ENCODE results near the gene MAML1.

The MAML1 gene

DNA sequence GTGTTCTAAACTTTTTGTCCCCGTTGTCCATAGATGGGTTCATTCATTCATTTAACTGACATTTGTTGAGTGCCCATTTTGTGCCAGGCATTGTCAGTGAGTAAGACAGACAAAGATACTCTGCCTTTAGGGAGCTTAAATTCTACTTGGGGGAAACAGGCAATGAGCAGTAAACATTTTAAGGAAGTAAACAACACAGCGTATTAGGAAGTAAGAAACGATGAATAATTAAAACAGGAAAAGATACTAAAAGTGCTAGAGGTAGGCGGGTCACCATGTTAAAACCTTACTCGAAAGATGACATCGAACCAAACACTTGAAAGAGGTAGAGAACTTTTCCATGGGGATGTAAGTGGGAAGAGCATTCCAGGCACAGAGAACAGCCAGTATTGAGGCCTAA lies 5.5 kb upstream of the MAML1 start:
- no peaks in the 10 kb centered on the region for H3K4me1 ChIP-seq (ENCODE audit: insufficient read depth, low read length, poor library complexity, severe bottlenecking)
- H3K4me2 ChIP-seq (ENCODE audit: low read depth, low read length, poor library complexity, severe bottlenecking), result no peak overlapping the region
- no peaks in the 10 kb centered on the region for H3K27me3 ChIP-seq (ENCODE audit: insufficient read depth, low read length, poor library complexity, severe bottlenecking)
- no peak overlapping the region for H3K4me3 ChIP-seq (ENCODE audit: low read length, poor library complexity, severe bottlenecking)
- H3K9me3 ChIP-seq (ENCODE audit: insufficient read depth, low read depth, low read length), result no peaks in the 10 kb centered on the region
- no peak overlapping the region for H3K9ac ChIP-seq (ENCODE audit: low read depth, low read length, poor library complexity, severe bottlenecking)
- H3K9me2 ChIP-seq (replicated peaks; ENCODE audit: low read depth, low read length), result no peaks in the 10 kb centered on the region
- H2AFZ ChIP-seq (ENCODE audit: low read length), result no peak overlapping the region
- H3F3A ChIP-seq (ENCODE audit: low read depth), result no peaks in the 10 kb centered on the region; the same call in 1 of the 2 replicates
- no peaks in the 10 kb centered on the region for H3K79me2 ChIP-seq (ENCODE audit: insufficient read depth, low read length)
- H4K20me1 ChIP-seq (ENCODE audit: insufficient read depth, low read length, poor library complexity, severe bottlenecking), result peaks cover 3% of the 10 kb centered on the region
- TF ChIP-seq CTCF (conservative IDR thresholded peaks at IDR 0.05; ENCODE audit: low read length) (no peak), EZH2phosphoT487 (IDR thresholded peaks at IDR 0.05; ENCODE audit: borderline replicate concordance) (no peak)
- peaks cover 74% of the 10 kb centered on the region for H3K36me3 ChIP-seq (ENCODE audit: insufficient read depth, low read length)

DNA sequence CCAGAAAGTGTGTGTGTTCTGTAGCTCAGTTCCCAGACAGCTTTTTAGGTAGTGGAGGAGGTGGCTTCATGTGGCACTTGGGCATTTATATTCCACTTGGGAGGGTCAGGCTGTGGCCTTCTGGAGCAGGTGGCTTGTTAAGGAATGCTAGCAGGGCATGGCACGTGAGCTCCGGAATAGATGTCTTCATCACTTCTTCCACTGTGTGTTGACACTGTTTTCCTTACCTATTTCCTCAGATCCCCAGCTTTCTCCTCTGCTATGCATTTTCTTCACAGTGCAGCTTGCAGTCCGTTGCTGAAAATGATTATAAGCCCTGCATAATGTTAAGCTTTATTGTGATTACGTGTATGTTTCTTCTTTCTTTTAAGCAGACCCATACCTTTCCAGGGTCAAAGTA lies 3.3 kb upstream of the MAML1 start:
- H3K9me3 ChIP-seq (ENCODE audit: insufficient read depth, low read depth, low read length), result no peaks in the 10 kb centered on the region
- H3K4me2 ChIP-seq (ENCODE audit: low read depth, low read length, poor library complexity, severe bottlenecking), result no peak overlapping the region
- H3F3A ChIP-seq (ENCODE audit: low read depth), result no peaks in the 10 kb centered on the region; the same call in 1 of the 2 replicates
- peaks cover 13% of the 10 kb centered on the region for H4K20me1 ChIP-seq (ENCODE audit: insufficient read depth, low read length, poor library complexity, severe bottlenecking)
- H3K4me3 ChIP-seq (ENCODE audit: low read length, poor library complexity, severe bottlenecking), result no peak overlapping the region
- H3K4me1 ChIP-seq (ENCODE audit: insufficient read depth, low read length, poor library complexity, severe bottlenecking), result peaks cover 4% of the 10 kb centered on the region
- H3K36me3 ChIP-seq (ENCODE audit: insufficient read depth, low read length), result peaks cover 52% of the 10 kb centered on the region
- no peaks in the 10 kb centered on the region for H3K27me3 ChIP-seq (ENCODE audit: insufficient read depth, low read length, poor library complexity, severe bottlenecking)
- H3K79me2 ChIP-seq (ENCODE audit: insufficient read depth, low read length), result peaks cover 15% of the 10 kb centered on the region
- no peaks in the 10 kb centered on the region for H3K9me2 ChIP-seq (replicated peaks; ENCODE audit: low read depth, low read length)
- no peak overlapping the region for H3K9ac ChIP-seq (ENCODE audit: low read depth, low read length, poor library complexity, severe bottlenecking)
- H2AFZ ChIP-seq (ENCODE audit: low read length), result no peak overlapping the region
- TF ChIP-seq EZH2phosphoT487 (IDR thresholded peaks at IDR 0.05; ENCODE audit: borderline replicate concordance) (no peak), CTCF (conservative IDR thresholded peaks at IDR 0.05; ENCODE audit: low read length) (no peak)

DNA sequence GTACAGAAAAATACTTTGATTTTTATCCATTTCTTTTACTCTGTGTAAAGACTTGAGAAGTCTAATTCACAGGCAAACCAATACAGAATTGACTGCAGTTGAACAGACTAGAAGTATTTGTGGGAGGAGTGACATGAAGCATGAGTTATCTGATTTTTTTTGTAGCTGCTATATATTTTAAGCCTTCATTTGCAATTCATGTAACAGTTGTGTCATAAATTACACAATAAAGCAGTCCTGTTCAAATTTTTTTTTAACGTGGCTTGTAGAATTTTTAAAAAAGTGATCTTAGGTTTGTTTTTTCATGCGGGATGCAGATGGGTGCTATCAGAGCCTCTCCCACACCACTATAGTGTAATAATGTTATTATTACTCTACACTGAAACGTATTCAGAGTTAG lies 2.9 kb upstream of the MAML1 start:
- H4K20me1 ChIP-seq (ENCODE audit: insufficient read depth, low read length, poor library complexity, severe bottlenecking), result peaks cover 17% of the 10 kb centered on the region
- H3K4me2 ChIP-seq (ENCODE audit: low read depth, low read length, poor library complexity, severe bottlenecking), result no peak overlapping the region
- H3K9me3 ChIP-seq (ENCODE audit: insufficient read depth, low read depth, low read length), result no peaks in the 10 kb centered on the region
- H3K79me2 ChIP-seq (ENCODE audit: insufficient read depth, low read length), result peaks cover 19% of the 10 kb centered on the region
- H3K4me1 ChIP-seq (ENCODE audit: insufficient read depth, low read length, poor library complexity, severe bottlenecking), result peaks cover 4% of the 10 kb centered on the region
- no peaks in the 10 kb centered on the region; the same call in 1 of the 2 replicates for H3F3A ChIP-seq (ENCODE audit: low read depth)
- no peak overlapping the region for H3K9ac ChIP-seq (ENCODE audit: low read depth, low read length, poor library complexity, severe bottlenecking)
- peaks cover 48% of the 10 kb centered on the region; the same call in 1 of the 2 replicates for H3K36me3 ChIP-seq (ENCODE audit: insufficient read depth, low read length)
- no peaks in the 10 kb centered on the region for H3K9me2 ChIP-seq (replicated peaks; ENCODE audit: low read depth, low read length)
- no peaks in the 10 kb centered on the region for H3K27me3 ChIP-seq (ENCODE audit: insufficient read depth, low read length, poor library complexity, severe bottlenecking)
- H2AFZ ChIP-seq (ENCODE audit: low read length), result no peak overlapping the region
- no peak overlapping the region for H3K4me3 ChIP-seq (ENCODE audit: low read length, poor library complexity, severe bottlenecking)
- TF ChIP-seq CTCF (conservative IDR thresholded peaks at IDR 0.05; ENCODE audit: low read length), result no peak
- TF ChIP-seq EZH2phosphoT487 (IDR thresholded peaks at IDR 0.05; ENCODE audit: borderline replicate concordance), result no peak

Data from Loucy (cell line).